ENCODE measurements around the gene PDGFB.

Gene PDGFB

DNA sequence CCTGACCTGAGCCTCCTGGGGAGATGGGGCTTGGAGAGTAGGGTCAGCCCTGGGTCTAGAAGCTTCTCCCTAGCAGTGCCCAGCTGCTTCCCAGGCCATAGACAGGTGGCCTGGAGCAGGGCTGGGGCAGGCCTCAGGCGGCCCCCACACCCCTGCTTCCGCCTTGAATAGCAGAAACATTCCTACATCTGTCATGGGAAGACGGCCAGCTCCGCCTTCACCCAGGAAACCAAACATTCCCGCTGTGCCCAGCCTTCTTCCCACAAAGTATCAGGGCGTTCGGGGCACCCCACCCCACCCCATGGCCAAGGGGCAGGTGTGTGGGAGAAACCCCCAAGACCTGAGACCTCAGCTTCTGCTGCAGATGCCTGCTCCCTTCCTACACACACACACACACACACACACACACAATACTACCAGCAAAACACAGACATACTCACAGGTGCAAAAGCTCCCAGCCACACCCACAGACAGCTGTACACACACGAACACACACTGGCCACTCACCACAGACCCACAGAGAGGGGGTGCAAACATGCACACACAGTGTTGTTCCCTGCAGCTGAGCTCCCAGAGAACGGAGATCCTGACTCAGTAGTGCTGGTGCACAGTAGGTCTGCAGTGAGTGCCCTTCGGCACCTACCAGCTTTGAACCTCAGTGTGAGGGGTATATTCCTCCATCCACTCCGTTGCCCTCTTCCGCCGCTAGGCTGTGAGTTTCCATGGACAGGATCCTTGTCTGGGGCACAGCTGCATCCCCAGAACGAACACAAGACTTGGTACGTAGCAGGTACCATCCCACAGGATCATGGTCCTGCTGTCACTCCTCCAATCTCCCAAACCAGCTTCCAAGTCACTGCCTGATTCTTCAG lies 37.4 kb downstream of the PDGFB start:
- CTCF ChIA-PET: interaction anchor here (0.9 to 1.4 kb wide), 3 partner anchors 9 to 99 kb away, joined by 3 to 6 read pairs (median 4); no protein-coding TSS in a partner anchor
- TF ChIP-seq, protein P1, sequence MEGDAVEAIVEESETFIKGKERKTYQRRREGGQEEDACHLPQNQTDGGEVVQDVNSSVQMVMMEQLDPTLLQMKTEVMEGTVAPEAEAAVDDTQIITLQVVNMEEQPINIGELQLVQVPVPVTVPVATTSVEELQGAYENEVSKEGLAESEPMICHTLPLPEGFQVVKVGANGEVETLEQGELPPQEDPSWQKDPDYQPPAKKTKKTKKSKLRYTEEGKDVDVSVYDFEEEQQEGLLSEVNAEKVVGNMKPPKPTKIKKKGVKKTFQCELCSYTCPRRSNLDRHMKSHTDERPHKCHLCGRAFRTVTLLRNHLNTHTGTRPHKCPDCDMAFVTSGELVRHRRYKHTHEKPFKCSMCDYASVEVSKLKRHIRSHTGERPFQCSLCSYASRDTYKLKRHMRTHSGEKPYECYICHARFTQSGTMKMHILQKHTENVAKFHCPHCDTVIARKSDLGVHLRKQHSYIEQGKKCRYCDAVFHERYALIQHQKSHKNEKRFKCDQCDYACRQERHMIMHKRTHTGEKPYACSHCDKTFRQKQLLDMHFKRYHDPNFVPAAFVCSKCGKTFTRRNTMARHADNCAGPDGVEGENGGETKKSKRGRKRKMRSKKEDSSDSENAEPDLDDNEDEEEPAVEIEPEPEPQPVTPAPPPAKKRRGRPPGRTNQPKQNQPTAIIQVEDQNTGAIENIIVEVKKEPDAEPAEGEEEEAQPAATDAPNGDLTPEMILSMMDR (IDR thresholded peaks at IDR 0.05; ENCODE audit: control extremely low read depth, extremely low read depth, low read depth, missing control alignments): no peak
- POLR2A ChIA-PET: no interaction called here
- no peak for DNase-seq (ENCODE audit: extremely low spot score)

DNA sequence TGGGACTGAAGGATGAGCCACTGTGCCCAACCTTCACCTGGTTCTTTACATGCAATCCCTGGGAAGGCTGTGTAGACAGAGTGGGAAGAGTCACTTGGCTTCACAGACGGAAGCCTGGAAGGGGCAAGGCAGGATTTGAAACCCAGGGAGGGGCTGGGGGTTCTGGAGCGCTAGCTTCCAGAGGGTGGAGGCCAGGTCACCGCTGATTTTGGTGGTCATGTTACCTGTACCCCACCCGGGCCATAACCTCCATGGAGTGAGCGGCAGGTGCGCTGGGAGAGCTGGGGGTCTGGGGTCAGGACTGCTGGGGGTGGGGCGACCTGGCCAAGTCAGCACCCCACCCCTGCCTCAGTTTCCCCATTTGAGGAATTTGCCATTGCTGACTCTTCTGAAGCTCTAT lies 38.3 kb downstream of the PDGFB start:
- TF ChIP-seq, protein P1 (IDR thresholded peaks at IDR 0.05; ENCODE audit: control extremely low read depth, extremely low read depth, low read depth, missing control alignments): no peak
- ChIA-PET CTCF (interaction anchor here (1.0 to 1.4 kb wide), 4 partner anchors 10 to 105 kb away, joined by 3 to 6 read pairs (median 4); no protein-coding TSS in a partner anchor), POLR2A (interaction anchor here (0.7 kb wide), 1 partner anchor 1220 kb away, joined by 4 read pairs; no protein-coding TSS in a partner anchor)
- no peak for DNase-seq (ENCODE audit: extremely low spot score)

DNA sequence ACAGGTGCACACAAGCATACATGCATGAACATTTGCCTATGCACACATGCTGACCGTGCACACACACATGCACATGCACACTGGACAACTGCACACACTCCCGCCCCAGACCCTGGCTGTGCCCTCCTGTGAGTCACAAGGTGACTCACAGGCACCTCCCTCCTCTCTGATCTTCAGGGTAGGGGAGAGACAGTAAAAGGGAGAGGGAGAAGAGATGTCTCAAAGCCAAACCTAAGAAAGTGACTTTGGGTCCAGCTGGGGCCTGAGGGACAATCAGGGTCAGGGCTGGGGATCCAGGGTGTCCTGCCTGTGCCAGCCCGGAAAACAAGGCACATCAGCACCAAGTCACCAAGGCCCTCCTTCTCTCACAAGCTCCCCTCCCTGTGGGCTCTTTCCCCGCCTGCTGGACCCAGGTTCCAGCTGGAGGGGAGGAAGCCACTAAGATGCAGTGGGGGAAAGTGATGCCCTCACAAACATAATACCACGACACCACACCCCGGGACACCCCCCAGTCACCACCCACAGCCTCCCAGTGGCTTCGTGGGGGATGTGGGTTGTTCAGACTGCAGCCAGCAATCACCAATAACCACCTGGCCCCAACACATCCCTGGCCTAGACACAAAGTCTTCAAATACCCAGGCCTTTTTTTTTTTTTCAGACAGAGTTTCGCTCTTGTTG lies 39.3 kb downstream of the PDGFB start:
- CTCF ChIA-PET: interaction anchor here (1.0 to 1.7 kb wide), 4 partner anchors 11 to 112 kb away, joined by 3 to 4 read pairs (median 4); no protein-coding TSS in a partner anchor
- POLR2A ChIA-PET: interaction anchor here (0.6 to 1.2 kb wide), 3 partner anchors 39 to 1221 kb away, joined by 3 to 4 read pairs (median 4); no protein-coding TSS in a partner anchor
- peak; percentile 47 for DNase-seq (ENCODE audit: extremely low spot score)
- TF ChIP-seq, protein P1 (IDR thresholded peaks at IDR 0.05; ENCODE audit: control extremely low read depth, extremely low read depth, low read depth, missing control alignments): no peak

DNA sequence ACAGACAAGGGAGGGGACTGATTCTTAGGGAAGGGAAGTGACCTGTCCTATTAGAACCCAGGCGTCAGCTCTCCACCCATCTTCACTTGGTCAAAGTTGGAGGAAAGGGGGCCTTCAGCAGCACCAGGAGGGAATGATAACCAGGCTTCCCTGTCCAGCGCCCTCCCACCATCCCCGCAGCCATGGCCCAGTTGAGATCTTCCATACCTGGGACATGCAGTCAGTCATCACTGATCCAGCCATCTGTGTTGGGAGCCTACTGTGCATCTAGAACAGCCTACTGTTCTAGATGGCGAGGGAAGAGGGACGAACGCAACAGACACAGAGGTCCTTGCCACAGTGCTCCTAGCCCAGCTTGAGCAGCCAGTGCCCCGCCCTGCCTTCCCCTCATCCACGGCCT lies 40.6 kb downstream of the PDGFB start:
- no peak for DNase-seq (ENCODE audit: extremely low spot score)
- POLR2A ChIA-PET: interaction anchor here (0.8 kb wide), 1 partner anchor 27 kb away, joined by 4 read pairs; no protein-coding TSS in a partner anchor
- TF ChIP-seq, protein P1 (IDR thresholded peaks at IDR 0.05; ENCODE audit: control extremely low read depth, extremely low read depth, low read depth, missing control alignments): no peak
- CTCF ChIA-PET: interaction anchor here (1.7 kb wide), 1 partner anchor 13 kb away, joined by 4 read pairs; no protein-coding TSS in a partner anchor

DNA sequence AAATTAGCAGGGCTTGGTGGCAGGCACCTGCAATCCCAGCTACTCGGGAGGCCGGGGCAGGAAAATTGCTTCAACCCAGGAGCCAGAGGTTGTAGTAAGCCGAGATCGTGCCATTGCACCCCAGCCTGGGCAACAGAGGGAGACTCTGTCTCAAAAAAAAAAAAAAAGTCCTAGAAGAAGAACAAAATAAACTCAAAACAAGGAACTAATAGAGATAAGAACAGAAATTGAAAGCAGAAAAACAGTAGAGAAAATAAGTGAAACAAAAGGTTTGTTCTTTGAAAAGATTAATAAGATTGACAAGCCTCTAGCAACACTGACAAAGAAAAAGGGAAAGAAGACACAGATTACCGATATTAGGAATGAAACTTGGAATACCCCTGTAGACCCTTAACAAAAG lies 47.2 kb downstream of the PDGFB start:
- TF ChIP-seq, protein P1 (IDR thresholded peaks at IDR 0.05; ENCODE audit: control extremely low read depth, extremely low read depth, low read depth, missing control alignments): no peak
- DNase-seq (ENCODE audit: extremely low spot score): no peak
- POLR2A ChIA-PET: no interaction called here
- CTCF ChIA-PET: no interaction called here

DNA sequence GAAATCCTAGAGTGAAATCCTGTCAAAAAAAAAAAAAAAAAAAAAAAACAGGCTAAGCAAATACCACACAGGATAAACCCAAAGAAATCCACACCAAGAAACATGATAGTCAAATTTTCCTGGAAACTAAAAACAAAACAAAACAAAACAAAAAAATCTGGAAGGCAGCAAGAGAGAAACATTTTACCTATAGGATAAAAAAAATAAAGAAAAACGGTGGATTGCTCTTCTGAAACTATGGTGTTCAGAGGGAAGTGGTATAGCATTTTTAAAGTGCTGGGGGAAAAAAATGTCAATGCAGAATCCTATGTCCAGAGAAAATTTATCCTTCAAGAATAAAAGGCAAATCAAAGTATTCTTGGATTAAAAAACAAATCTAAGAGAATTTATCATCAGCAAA lies 50.7 kb downstream of the PDGFB start:
- POLR2A ChIA-PET: no interaction called here
- CTCF ChIA-PET: interaction anchor here (1.5 to 3.7 kb wide), 2 partner anchors 13 to 23 kb away, joined by 3 to 12 read pairs; no protein-coding TSS in a partner anchor
- TF ChIP-seq, protein P1 (IDR thresholded peaks at IDR 0.05; ENCODE audit: control extremely low read depth, extremely low read depth, low read depth, missing control alignments): no peak
- DNase-seq (ENCODE audit: extremely low spot score): no peak
